Peyer's patch (tissue), 4 donors: ENCODE data around the gene NFIB. TPM values are rescaled to one million over a fixed set of nuclear protein-coding genes. Genes with fewer than 3 reads are reported as not detected.
A peak's percentile ranks its signal among the peaks of the same experiment; 100 is the strongest.

ENCODE experiments used
- DNase-seq, 3 donors: peaks; one replicate each; pipeline ENCODE4 v3.0.0-alpha.2; 2017 to 2019
- H3K27ac ChIP-seq, 4 donors: fragments of 200-600 bp; sonication (generic); one replicate each; pipeline ENCODE4 v1.5.1; 2016 to 2019
- H3K27me3 ChIP-seq, 2 donors: fragments of 200-600 bp; sonication (generic); one replicate each; pipeline ENCODE4 v1.5.1; 2019
- H3K36me3 ChIP-seq, 3 donors: fragments of 200-600 bp; sonication (generic); one replicate each; pipeline ENCODE4 v1.5.1; 2016 to 2019
- H3K4me1 ChIP-seq, 4 donors: fragments of 200-600 bp; sonication (generic); one replicate each; pipeline ENCODE4 v1.5.1; 2016 to 2019
- H3K4me3 ChIP-seq, 4 donors: fragments of 200-600 bp; sonication (generic); 1 replicate in 3 of 4; 2 replicates in 1 of 4; pipeline ENCODE4 v1.5.1; 2016 to 2019; ENCODE audit warnings: mild to moderate bottlenecking in 1 of 4
- H3K9me3 ChIP-seq, 4 donors: fragments of 200-600 bp; sonication (generic); one replicate each; pipeline ENCODE4 v1.5.1; 2016 to 2019; ENCODE audit warnings: mild to moderate bottlenecking in 1 of 4
- POLR2A ChIP-seq, 2 donors: fragments of 450-650 bp; IDR thresholded peaks; one replicate each; pipeline ENCODE4 v1.5.1; 2017; ENCODE audit warnings: antibody characterized with exemption in 2 of 2, mild to moderate bottlenecking in 2 of 2, moderate library complexity in 2 of 2
- total RNA-seq, 4 donors: library from RNA; depleted of rRNA; stranded (reverse); fragments of >200 nt; gene quantifications; one replicate each; pipeline ENCODE4 v1.1.0, GENCODE V29; 2016
- TF ChIP-seq, protein P1 (sequence below), 6 experiments: fragments of 450-650 bp in 4 of 6; fragments of 200-600 bp in 2 of 6; sonication (generic) in 1 of 6; IDR thresholded peaks; one replicate each; pipeline ENCODE4 v1.5.1; 2017 to 2019; ENCODE audit warnings: antibody characterized with exemption in 6 of 6, mild to moderate bottlenecking in 3 of 6, moderate library complexity in 1 of 6

NFIB gene
- total RNA-seq, 4 donors from 2014 or later: 89.7 to 229 (median 159) TPM

DNA sequence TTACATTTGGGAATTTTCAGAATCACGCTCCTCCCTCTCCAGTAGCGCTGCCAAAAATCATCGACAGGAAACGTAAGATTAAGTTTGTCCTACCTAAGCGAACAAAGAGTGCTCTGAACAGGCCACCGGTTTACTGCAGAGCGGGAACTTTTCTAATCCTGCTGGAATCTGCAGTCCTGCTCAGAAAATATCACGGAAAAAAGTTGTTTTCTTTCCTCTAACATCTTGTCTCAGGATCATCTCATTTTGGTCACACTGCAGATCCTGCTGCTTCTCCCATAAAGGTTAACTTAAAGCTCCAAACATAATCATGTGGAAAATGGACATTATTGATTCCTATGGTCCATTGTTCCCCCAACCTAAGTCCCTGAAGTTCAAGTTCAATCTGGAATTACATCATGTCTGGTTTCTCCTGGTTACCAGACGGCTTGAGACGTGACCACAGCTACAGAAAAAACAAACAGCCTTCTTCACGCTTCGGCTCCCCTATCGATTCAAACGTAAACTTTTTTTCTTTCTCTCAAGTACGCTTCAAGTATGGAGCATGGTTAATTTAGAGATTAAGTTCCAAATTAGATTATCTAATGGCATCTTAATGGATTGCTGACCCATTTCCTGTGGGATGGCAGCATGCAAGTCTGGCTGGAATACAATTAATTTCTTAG is 217.6 kb downstream of the NFIB start:
- no peaks in the 10 kb centered on the region for H3K4me1 ChIP-seq
- H3K36me3 ChIP-seq: no peaks in the 10 kb centered on the region
- H3K4me3 ChIP-seq: peak overlapping the region in 1 of 4 donors; percentile 2
- H3K27ac ChIP-seq: peak overlapping the region in 2 of 4 donors; percentile 14 to 60
- H3K9me3 ChIP-seq: no peaks in the 10 kb centered on the region
- no peak for TF ChIP-seq POLR2A (IDR thresholded peaks at IDR 0.05)
- TF ChIP-seq, protein P1, sequence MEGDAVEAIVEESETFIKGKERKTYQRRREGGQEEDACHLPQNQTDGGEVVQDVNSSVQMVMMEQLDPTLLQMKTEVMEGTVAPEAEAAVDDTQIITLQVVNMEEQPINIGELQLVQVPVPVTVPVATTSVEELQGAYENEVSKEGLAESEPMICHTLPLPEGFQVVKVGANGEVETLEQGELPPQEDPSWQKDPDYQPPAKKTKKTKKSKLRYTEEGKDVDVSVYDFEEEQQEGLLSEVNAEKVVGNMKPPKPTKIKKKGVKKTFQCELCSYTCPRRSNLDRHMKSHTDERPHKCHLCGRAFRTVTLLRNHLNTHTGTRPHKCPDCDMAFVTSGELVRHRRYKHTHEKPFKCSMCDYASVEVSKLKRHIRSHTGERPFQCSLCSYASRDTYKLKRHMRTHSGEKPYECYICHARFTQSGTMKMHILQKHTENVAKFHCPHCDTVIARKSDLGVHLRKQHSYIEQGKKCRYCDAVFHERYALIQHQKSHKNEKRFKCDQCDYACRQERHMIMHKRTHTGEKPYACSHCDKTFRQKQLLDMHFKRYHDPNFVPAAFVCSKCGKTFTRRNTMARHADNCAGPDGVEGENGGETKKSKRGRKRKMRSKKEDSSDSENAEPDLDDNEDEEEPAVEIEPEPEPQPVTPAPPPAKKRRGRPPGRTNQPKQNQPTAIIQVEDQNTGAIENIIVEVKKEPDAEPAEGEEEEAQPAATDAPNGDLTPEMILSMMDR (IDR thresholded peaks at IDR 0.05): no peak
- H3K27me3 ChIP-seq: no peaks in the 10 kb centered on the region
- no peak for DNase-seq

DNA sequence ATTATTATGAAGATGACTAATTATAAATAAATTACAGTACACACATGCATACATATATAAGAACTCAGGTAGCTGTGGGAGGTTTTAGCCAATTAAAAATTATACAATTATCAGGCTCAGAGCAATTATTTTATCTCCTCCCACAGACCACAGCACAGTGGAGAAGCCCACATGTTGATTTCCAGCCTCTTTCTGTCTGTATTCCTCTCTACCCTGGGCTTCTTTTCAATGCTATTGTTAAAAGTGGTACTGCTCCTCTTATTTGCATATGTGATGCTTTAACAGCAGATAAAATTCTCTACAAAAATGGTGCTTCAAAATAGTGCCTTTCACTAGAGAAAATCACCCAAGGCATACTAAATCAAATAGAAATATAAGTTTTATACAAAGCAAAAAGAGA is 218.7 kb downstream of the NFIB start:
- no peak for DNase-seq
- H3K27ac ChIP-seq: no peak overlapping the region
- H3K4me1 ChIP-seq: no peaks in the 10 kb centered on the region
- TF ChIP-seq POLR2A (IDR thresholded peaks at IDR 0.05): no peak
- TF ChIP-seq, protein P1 (IDR thresholded peaks at IDR 0.05): no peak
- H3K27me3 ChIP-seq: no peaks in the 10 kb centered on the region
- no peak overlapping the region for H3K4me3 ChIP-seq
- no peaks in the 10 kb centered on the region for H3K36me3 ChIP-seq
- no peaks in the 10 kb centered on the region for H3K9me3 ChIP-seq

DNA sequence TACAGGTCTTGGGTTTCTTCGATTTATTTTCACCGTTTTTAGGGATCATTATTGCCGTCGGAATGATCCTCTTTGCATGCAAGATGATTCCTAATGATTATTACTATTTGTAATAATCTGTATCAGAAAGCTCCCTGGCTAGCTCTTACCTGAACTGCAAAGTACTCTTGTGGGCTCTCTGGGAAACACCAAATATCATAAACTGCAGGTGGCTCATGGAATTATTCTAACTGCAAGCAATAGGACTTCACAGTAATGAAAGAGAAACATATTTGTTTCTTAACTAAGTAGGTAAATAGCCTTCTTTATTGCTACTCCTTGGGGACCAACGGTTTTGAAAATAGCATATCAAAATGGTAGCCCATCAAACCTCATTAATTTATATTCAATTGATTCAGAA is 219.4 kb downstream of the NFIB start:
- no peak overlapping the region for H3K27ac ChIP-seq
- H3K4me3 ChIP-seq: no peak overlapping the region
- no peaks in the 10 kb centered on the region for H3K36me3 ChIP-seq
- no peaks in the 10 kb centered on the region for H3K4me1 ChIP-seq
- H3K27me3 ChIP-seq: no peaks in the 10 kb centered on the region
- DNase-seq: no peak
- no peaks in the 10 kb centered on the region for H3K9me3 ChIP-seq
- TF ChIP-seq POLR2A (IDR thresholded peaks at IDR 0.05): no peak

- Histone ChIP-seq H3K27ac (no peak overlapping the region), H3K36me3 (peaks cover 0 to 6% (median 0%) of the 10 kb centered on the region in 3 donors), H3K4me1 (no peaks in the 10 kb centered on the region), H3K4me3 (no peak overlapping the region), H3K27me3 (no peaks in the 10 kb centered on the region), H3K9me3 (no peaks in the 10 kb centered on the region)
- TF ChIP-seq, protein P1 (IDR thresholded peaks at IDR 0.05): no peak
- TF ChIP-seq POLR2A (IDR thresholded peaks at IDR 0.05): no peak
- DNase-seq: no peak
These were observed 221.6 kb downstream of the NFIB start for GRCh38 chr9:14092344-14092743.

DNA sequence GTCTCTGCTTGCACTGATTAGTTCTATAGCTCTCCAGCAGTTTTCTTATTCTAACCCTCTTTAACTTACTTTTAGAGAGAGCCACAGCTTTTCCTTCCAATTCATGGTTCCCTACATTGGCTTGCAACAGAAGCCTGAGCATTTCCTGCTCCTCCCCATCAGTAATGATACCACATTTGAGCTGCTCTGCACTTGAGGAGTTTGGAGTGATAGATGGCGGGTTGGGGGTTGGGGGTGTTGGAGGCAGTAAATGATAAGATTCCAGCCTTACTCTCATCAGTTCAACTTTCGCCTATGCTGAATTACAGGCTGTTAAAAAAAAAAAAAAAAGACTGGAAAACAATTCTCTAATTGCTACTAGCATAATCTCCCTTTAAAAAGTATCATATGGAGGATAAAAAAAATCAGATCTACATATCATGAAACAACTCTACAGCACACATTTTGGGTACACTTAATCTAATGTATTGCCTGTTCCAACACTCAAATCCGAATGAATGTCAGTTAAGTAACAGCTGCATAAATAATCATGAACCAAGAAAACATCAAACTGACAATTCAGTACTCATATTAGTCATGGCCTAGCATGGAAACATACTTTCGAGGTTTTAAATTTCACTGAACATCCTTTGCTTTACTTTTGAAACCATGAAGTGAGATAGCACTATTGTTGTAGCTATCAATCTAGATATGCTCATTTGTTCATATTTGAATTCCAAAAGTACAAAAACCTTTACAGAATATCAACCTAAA is 224.7 kb downstream of the NFIB start:
- H3K4me1 ChIP-seq: no peaks in the 10 kb centered on the region
- no peak overlapping the region for H3K27ac ChIP-seq
- no peak overlapping the region for H3K4me3 ChIP-seq
- no peaks in the 10 kb centered on the region for H3K9me3 ChIP-seq
- peaks cover 0 to 6% (median 0%) of the 10 kb centered on the region in 3 donors for H3K36me3 ChIP-seq
- TF ChIP-seq, protein P1 (IDR thresholded peaks at IDR 0.05): no peak
- no peak for TF ChIP-seq POLR2A (IDR thresholded peaks at IDR 0.05)
- H3K27me3 ChIP-seq: no peaks in the 10 kb centered on the region
- no peak for DNase-seq

DNA sequence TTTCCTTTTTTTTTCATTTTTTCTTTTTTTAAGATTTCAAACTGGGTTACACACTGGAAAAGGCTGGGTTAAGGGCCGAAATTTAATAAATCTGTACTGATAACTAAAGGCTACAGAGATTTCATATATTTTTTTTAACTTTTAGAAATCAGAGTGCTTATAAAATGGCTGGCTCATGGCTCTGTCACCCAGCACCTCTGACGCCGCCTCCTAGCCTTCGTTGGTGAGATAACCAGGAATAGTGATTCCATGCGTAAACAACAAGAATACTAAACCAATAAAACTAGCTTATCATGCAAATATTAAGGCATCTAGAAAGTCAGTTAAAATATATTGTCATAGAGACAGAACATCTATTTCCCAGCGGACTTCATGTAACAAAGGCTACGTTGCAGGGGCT is 226.4 kb downstream of the NFIB start:
- Histone ChIP-seq H3K4me1 (no peaks in the 10 kb centered on the region), H3K27ac (no peak overlapping the region), H3K27me3 (no peaks in the 10 kb centered on the region), H3K9me3 (no peaks in the 10 kb centered on the region), H3K4me3 (no peak overlapping the region), H3K36me3 (peaks cover 0 to 6% (median 0%) of the 10 kb centered on the region in 3 donors)
- TF ChIP-seq POLR2A (IDR thresholded peaks at IDR 0.05): no peak
- TF ChIP-seq, protein P1 (IDR thresholded peaks at IDR 0.05): no peak
- no peak for DNase-seq
